GM12874 (cell line): ENCODE measurements around the gene TMEM61.

ENCODE experiments used
- CTCF ChIP-seq: IDR thresholded peaks from 2 replicates; pipeline ENCODE4 v1.5.1; 2011; ENCODE audit warnings: low read depth, mild to moderate bottlenecking, control low read depth, low read length, moderate library complexity; ENCODE audit not compliant: insufficient read depth

The TMEM61 gene

GRCh38 chr1:54975356-54976108, 4.9 kb upstream of the TMEM61 start:
- TF ChIP-seq CTCF = no peak

GRCh38 chr1:54976747-54977146, 3.7 kb upstream of the TMEM61 start:
- no peak for TF ChIP-seq CTCF

DNA sequence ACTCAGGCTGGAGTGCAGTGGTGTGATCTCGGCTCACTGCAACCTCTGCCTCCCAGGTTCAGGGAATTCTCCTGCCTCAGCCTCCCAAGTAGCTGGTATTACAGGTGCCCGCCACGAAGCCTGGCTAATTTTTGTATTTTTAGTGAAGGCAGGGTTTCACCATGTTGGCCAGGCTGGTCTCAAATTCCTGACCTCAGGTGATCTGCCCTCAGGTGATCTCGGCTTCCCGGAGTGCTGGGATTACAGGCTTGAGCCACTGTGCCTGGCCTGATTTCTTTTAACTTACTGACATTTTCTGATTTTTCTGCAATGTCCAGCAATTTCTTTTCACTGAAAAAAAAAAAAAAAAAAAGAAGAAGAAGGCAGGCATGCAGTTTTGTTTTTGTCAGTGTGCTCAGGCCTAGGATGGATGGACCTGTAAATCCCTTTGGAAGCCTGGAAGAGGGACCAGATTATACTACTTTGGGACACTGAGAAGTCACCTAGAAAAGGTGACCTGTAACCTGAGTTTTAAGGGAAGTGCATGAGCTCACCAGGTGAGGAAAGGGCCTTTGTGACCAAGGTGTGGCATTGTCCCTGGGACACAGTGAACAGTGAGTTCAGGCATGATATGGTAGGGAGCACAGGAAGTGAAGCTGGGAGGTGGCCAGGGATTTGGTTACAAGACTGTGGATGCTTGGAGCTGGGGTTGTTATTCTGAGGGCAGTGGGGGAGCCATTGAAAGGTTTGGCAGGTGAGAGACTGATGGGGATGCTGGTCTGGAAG, 2.7 kb upstream of the TMEM61 start:
- TF ChIP-seq CTCF = no peak

- TF ChIP-seq CTCF = no peak
Observed at GRCh38 chr1:54978528-54979326, 1.7 kb upstream of the TMEM61 start.

- TF ChIP-seq CTCF = no peak
Observed at GRCh38 chr1:54979327-54979891, 1.0 kb upstream of the TMEM61 start.

GRCh38 chr1:54980046-54980527, 341 bp upstream of the TMEM61 start:
- no peak for TF ChIP-seq CTCF
